GM23248 (cell line): ENCODE results near the gene PACS1.

Experiments
- EZH2 ChIP-seq: fragments of 200-600 bp; sonication (generic); IDR thresholded peaks from 2 replicates; pipeline ENCODE4 v1.6.1; 2018; ENCODE audit warnings: antibody characterized with exemption, mild to moderate bottlenecking; ENCODE audit not compliant: insufficient read depth, poor library complexity, severe bottlenecking
- EZH2phosphoT487 ChIP-seq: fragments of 200-600 bp; sonication (generic); IDR thresholded peaks from 2 replicates; pipeline ENCODE4 v1.6.1; 2018; ENCODE audit warnings: antibody characterized with exemption, moderate library complexity, mild to moderate bottlenecking, low read depth; ENCODE audit not compliant: insufficient read depth

DNA sequence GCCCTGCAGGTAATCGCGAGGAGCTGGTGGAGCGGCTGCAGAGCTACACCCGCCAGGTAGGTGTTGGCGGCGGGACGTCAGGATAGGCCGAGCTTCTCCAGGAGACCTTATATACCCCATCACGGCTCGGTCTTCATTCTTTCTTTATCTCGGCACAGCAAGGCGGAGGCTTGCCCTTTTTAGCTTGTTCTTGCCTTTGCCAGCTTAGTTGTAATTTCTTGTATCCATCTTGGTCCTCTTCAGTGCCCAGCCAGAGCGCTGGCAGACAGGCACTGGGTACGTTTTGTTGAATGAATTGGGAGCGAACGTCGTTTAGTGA, 17.4 kb upstream of the PACS1 start:
- TF ChIP-seq EZH2 (no peak), EZH2phosphoT487 (no peak)
